GM12878 (cell line): ENCODE data around the gene RGS6. TPM values are rescaled to one million over a fixed set of nuclear protein-coding genes. Genes with fewer than 3 reads are reported as not detected.

Experiments used
- ATAC-seq: fragments of 200-7000 bp; cut with Tn5 transposase; 3 replicates; pipeline ENCODE4 v1.9.1; 2020; ENCODE audit warnings: mild to moderate bottlenecking, moderate library complexity
- BruUV-seq: library from RNA; stranded (reverse); fragments of 400-500 nt; replicated peaks from 2 replicates; lab custom pipeline; 2021; lab: Mats Ljungman, UMichigan
- CTCF ChIA-PET: fragments of 300-600 bp; sonication (Branson Sonifier 250); formaldehyde crosslinking; extraction: SDS; loops from one replicate; lab custom pipeline; 2021; ENCODE audit warnings: inconsistent platforms; lab: Yijun Ruan, JAX
- POLR2A ChIA-PET: fragments of 350-600 bp; formaldehyde crosslinking; extraction: SDS; loops from one replicate; lab custom pipeline; 2021; ENCODE audit warnings: inconsistent platforms; lab: Charles Lee
- RAD21 ChIA-PET: fragments of 300-600 bp; sonication (Branson Sonifier 250); formaldehyde crosslinking; loops from one replicate; lab custom pipeline; 2023; ENCODE audit warnings: antibody characterized with exemption; ENCODE audit not compliant: unreplicated experiment; lab: Charles Lee
- SMC1A ChIA-PET: fragments of 300-600 bp; sonication (Branson Sonifier 250); formaldehyde crosslinking; loops from one replicate; lab custom pipeline; 2023; ENCODE audit not compliant: unreplicated experiment, uncharacterized antibody; lab: Charles Lee
- DNase-seq: peaks from one replicate; pipeline ENCODE4 v3.0.0-alpha.2; 2011; ENCODE audit warnings: low read depth, low spot score
- FAIRE-seq: peaks from 3 replicates; lab custom pipeline; 2011; peaks lifted over from hg19 to GRCh38; lab: Jason Lieb, UNC
- H2AFZ ChIP-seq: 2 replicates; pipeline ENCODE4 v1.6.0; 2011; ENCODE audit warnings: low read depth, low read length, control low read depth; ENCODE audit not compliant: control insufficient read depth
- H3K27ac ChIP-seq: 2 replicates; pipeline ENCODE4 v1.5.1; 2011; ENCODE audit warnings: control low read depth; ENCODE audit not compliant: control insufficient read depth, insufficient read depth
- H3K27me3 ChIP-seq, 2 experiments: replicated peaks in 1 of 2; 2 replicates each; pipeline versions ENCODE4 v1.6.0 to v1.6.1; 2011; ENCODE audit warnings: low read length in 1 of 2; ENCODE audit not compliant: control insufficient read depth in 2 of 2, insufficient read depth in 2 of 2
- H3K36me3 ChIP-seq, 2 experiments: 2 replicates each; pipeline ENCODE4 v1.5.1; 2011; ENCODE audit warnings: low read length in 1 of 2; ENCODE audit not compliant: control insufficient read depth in 2 of 2, insufficient read depth in 2 of 2
- H3K4me1 ChIP-seq: 2 replicates; pipeline ENCODE4 v1.6.1; 2011; ENCODE audit warnings: mild to moderate bottlenecking, low read length, moderate library complexity, mixed read lengths; ENCODE audit not compliant: control insufficient read depth, insufficient read depth
- H3K4me2 ChIP-seq: 2 replicates; pipeline ENCODE4 v1.6.0; 2011; ENCODE audit warnings: control low read depth; ENCODE audit not compliant: control insufficient read depth, insufficient read depth
- H3K4me3 ChIP-seq: fragments of 200-600 bp; sonication (generic); 2 replicates; pipeline ENCODE4 v1.5.1; 2016
- H3K79me2 ChIP-seq: 2 replicates; pipeline ENCODE4 v1.6.0; 2011; ENCODE audit warnings: low read length; ENCODE audit not compliant: control insufficient read depth, insufficient read depth
- H3K9ac ChIP-seq: 2 replicates; pipeline ENCODE4 v1.8.0; 2011; ENCODE audit warnings: low read length, control low read depth, mixed read lengths; ENCODE audit not compliant: control insufficient read depth, insufficient read depth
- H3K9me3 ChIP-seq: replicated peaks from 3 replicates; pipeline ENCODE4 v1.5.1; 2011; ENCODE audit warnings: mild to moderate bottlenecking, low read length; ENCODE audit not compliant: control insufficient read depth, insufficient read depth
- H4K20me1 ChIP-seq: 2 replicates; pipeline ENCODE4 v1.6.0; 2011; ENCODE audit not compliant: control insufficient read depth, insufficient read depth
- BHLHE40 ChIP-seq, 2 experiments: fragments of 450-650 bp in 1 of 2; IDR thresholded peaks; 2 replicates each; pipeline ENCODE4 v1.6.1; 2011 to 2017; ENCODE audit warnings: low read depth in 2 of 2, borderline replicate concordance in 1 of 2, improper control_type of control experiment in 1 of 2, low read length in 1 of 2, mild to moderate bottlenecking in 1 of 2
- CEBPB ChIP-seq, 2 experiments: fragments of 150-350 bp in 1 of 2; IDR thresholded peaks; 2 replicates each; pipeline ENCODE4 v1.6.1; 2012 to 2014; ENCODE audit warnings: low read depth in 2 of 2, low read length in 2 of 2, borderline replicate concordance in 1 of 2, inconsistent platforms in 1 of 2
- CREM ChIP-seq: IDR thresholded peaks from 2 replicates; pipeline ENCODE4 v1.6.1; 2014; ENCODE audit warnings: antibody characterized with exemption, low read depth
- EED ChIP-seq: sonication (generic); IDR thresholded peaks from 2 replicates; pipeline ENCODE4 v1.6.1; 2016; ENCODE audit warnings: antibody characterized with exemption, low read depth
- ESRRA ChIP-seq: IDR thresholded peaks from 2 replicates; pipeline ENCODE4 v1.6.1; 2012; ENCODE audit warnings: mild to moderate bottlenecking, low read length, improper control_type of control experiment
- EZH2 ChIP-seq: IDR thresholded peaks from 2 replicates; pipeline ENCODE4 v1.6.1; 2012; ENCODE audit warnings: low read depth, mild to moderate bottlenecking, control low read depth, inconsistent platforms, low read length, borderline replicate concordance; ENCODE audit not compliant: control insufficient read depth
- FOS ChIP-seq: IDR thresholded peaks from 3 replicates; pipeline ENCODE4 v1.6.1; 2011; ENCODE audit warnings: borderline replicate concordance; ENCODE audit not compliant: insufficient read length; ENCODE audit errors: extremely low read depth
- GABPA ChIP-seq: IDR thresholded peaks from 2 replicates; pipeline ENCODE4 v1.6.1; 2014; ENCODE audit warnings: antibody characterized with exemption, low read depth, mild to moderate bottlenecking, inconsistent platforms
- LARP7 ChIP-seq: fragments of 450-650 bp; IDR thresholded peaks from 2 replicates; pipeline ENCODE4 v1.6.1; 2017; ENCODE audit warnings: mild to moderate bottlenecking
- MEF2A ChIP-seq: IDR thresholded peaks from 2 replicates; pipeline ENCODE4 v1.6.1; 2011; ENCODE audit warnings: low read depth, mild to moderate bottlenecking, low read length, moderate library complexity; ENCODE audit not compliant: insufficient read depth
- MXI1 ChIP-seq: fragments of 150-350 bp; IDR thresholded peaks from 2 replicates; pipeline ENCODE4 v1.6.1; 2011; ENCODE audit warnings: low read depth, mild to moderate bottlenecking, inconsistent platforms, low read length, improper control_type of control experiment
- NFYA ChIP-seq: IDR thresholded peaks from 2 replicates; pipeline ENCODE4 v1.6.1; 2011; ENCODE audit warnings: low read depth, mild to moderate bottlenecking, low read length, improper control_type of control experiment, borderline replicate concordance
- NR2F1 ChIP-seq: fragments of 450-650 bp; conservative IDR thresholded peaks from 2 replicates; pipeline ENCODE4 v1.6.1; 2017; ENCODE audit warnings: mild to moderate bottlenecking
- PAX5 ChIP-seq: IDR thresholded peaks from 2 replicates; pipeline ENCODE4 v1.6.1; 2011; ENCODE audit warnings: low read depth, low read length, borderline replicate concordance
- PKNOX1 ChIP-seq: fragments of 450-650 bp; IDR thresholded peaks from 2 replicates; pipeline ENCODE4 v1.6.1; 2016; ENCODE audit warnings: mild to moderate bottlenecking
- RB1 ChIP-seq: fragments of 450-650 bp; formaldehyde crosslinking; IDR thresholded peaks from 2 replicates; pipeline ENCODE4 v1.6.1; 2017; ENCODE audit warnings: mild to moderate bottlenecking, borderline replicate concordance
- SRF ChIP-seq, 2 experiments: IDR thresholded peaks; 2 replicates each; pipeline ENCODE4 v1.6.1; 2011; ENCODE audit warnings: low read depth in 2 of 2, low read length in 2 of 2, mild to moderate bottlenecking in 1 of 2, moderate library complexity in 1 of 2
- SUZ12 ChIP-seq: fragments of 200-600 bp; sonication (generic); IDR thresholded peaks from one replicate; pipeline ENCODE4 v1.6.1; 2018; ENCODE audit warnings: antibody characterized with exemption, mild to moderate bottlenecking; ENCODE audit not compliant: unreplicated experiment
- ZBTB33 ChIP-seq: fragments of 450-650 bp; IDR thresholded peaks from 2 replicates; pipeline ENCODE4 v1.6.1; 2017; ENCODE audit warnings: mild to moderate bottlenecking
- ZNF274 ChIP-seq: IDR thresholded peaks from one replicate; pipeline ENCODE4 v1.8.0; 2011; ENCODE audit not compliant: insufficient read length, insufficient read depth
- WGBS: methylation state at CpG from one replicate; pipeline ENCODE4 v1.1.6; 2016; ENCODE audit warnings: low lambda C conversion rate; ENCODE audit not compliant: insufficient replicate concordance, insufficient coverage; ENCODE audit errors: missing lambda C conversion rate; 5-methylcytosine and 5-hydroxymethylcytosine counted together
- in situ Hi-C: fragments of 300-500 bp; cut with MboI; formaldehyde crosslinking; loops from 9 replicates; pipeline ENCODE4 v1.14.3; 2018; ENCODE audit warnings: mixed read lengths
- intact Hi-C: fragments of 100-400 bp; cut with micrococcal nuclease; formaldehyde crosslinking; loops from one replicate; pipeline ENCODE4 v1.14.2; 2022; ENCODE audit not compliant: unreplicated experiment
- polyA plus RNA-seq, 11 experiments: library from polyadenylated mRNA; depleted of rRNA in 4 of 11; unstranded in 6 of 11; stranded (reverse) in 5 of 11; fragments of >200 nt; fragmentation: Nextera tagmentation in 4 of 11; fragmentation: Illumina TruSeq in 1 of 11; extraction: Ambion mirVana in 4 of 11; extraction: Trizol in 1 of 11; gene quantifications; 1 replicate in 1 of 11; 2 replicates in 10 of 11; pipeline versions ENCODE4 v1.2.1 to v1.2.3, GENCODE V29; 2011 to 2016; ENCODE audit warnings: inconsistent platforms in 2 of 11, missing spikeins in 2 of 11, low read depth in 1 of 11
- total RNA-seq, 4 experiments: library from RNA; depleted of rRNA in 3 of 4; stranded (reverse); fragments of >200 nt in 3 of 4; fragmentation: Illumina TruSeq in 1 of 4; extraction: Trizol in 1 of 4; gene quantifications; 2 replicates each; pipeline versions ENCODE4 v1.2.1 to v1.2.3, GENCODE V29; 2013 to 2021
- TF ChIP-seq, protein P1 (sequence below): fragments of 450-650 bp; IDR thresholded peaks from 2 replicates; pipeline ENCODE4 v1.6.1; 2014; ENCODE audit warnings: mild to moderate bottlenecking

Gene RGS6
- total and polyA plus RNA-seq, 10 of the 15 experiments (the other 5 are each of a cell fraction or from before 2014, with no cell fraction given) = 3.9 to 18.1 (median 12.4) TPM

- peaks cover 27% of the 10 kb centered on the region for H3K4me1 ChIP-seq
- BruUV-seq = no TSS peak
- ChIA-PET POLR2A (interaction anchor here (1.0 to 1.3 kb wide), 2 partner anchors 31 to 33 kb away, joined by 4 to 5 read pairs; no protein-coding TSS in a partner anchor), RAD21 (interaction anchor here (0.7 to 1.5 kb wide), 5 partner anchors 9 to 509 kb away, joined by 3 to 5 read pairs (median 3); no protein-coding TSS in a partner anchor), SMC1A (interaction anchor here (0.8 to 8.7 kb wide), 8 partner anchors 9 to 70 kb away, joined by 3 to 91 read pairs (median 4); no protein-coding TSS in a partner anchor), CTCF (interaction anchor here (1.2 to 2.9 kb wide), 3 partner anchors 23 to 70 kb away, joined by 3 to 9 read pairs (median 6); no protein-coding TSS in a partner anchor)
- peak overlapping the region; percentile 30; the same call in 1 of the 2 replicates for H3K9ac ChIP-seq
- no peaks in the 10 kb centered on the region for H3K27me3 ChIP-seq
- no peak overlapping the region for H3K4me3 ChIP-seq
- under 1% methylated on average over 7 of the region's 8 CpGs for WGBS
- H3K79me2 ChIP-seq = no peaks in the 10 kb centered on the region
- peak overlapping the region; percentile 71 for H3K4me2 ChIP-seq
- H3K27ac ChIP-seq = peak overlapping the region; percentile 31; the same call in 1 of the 2 replicates
- peak overlapping the region; percentile 87 for H2AFZ ChIP-seq
- FAIRE-seq (no peak), DNase-seq (peak; percentile 28), ATAC-seq (peak; percentile 66)
- H4K20me1 ChIP-seq = no peaks in the 10 kb centered on the region
- no peaks in the 10 kb centered on the region for H3K9me3 ChIP-seq
- intact Hi-C loops = no loop called here
- in situ Hi-C loops = no loop called here
- H3K36me3 ChIP-seq = no peaks in the 10 kb centered on the region
- TF ChIP-seq PAX5 = 0 out of 2 replicates have a peak, but pooled peaks have one; percentile 11
- TF ChIP-seq MEF2A = no peak
- TF ChIP-seq RB1 = no peak
- TF ChIP-seq EED = peak; percentile 26; the same call in 1 of the 2 replicates
- TF ChIP-seq LARP7 = no peak
- TF ChIP-seq SUZ12 = no peak
- TF ChIP-seq FOS = no peak
- no peak for TF ChIP-seq EZH2
- TF ChIP-seq SRF (IDR thresholded peaks at IDR 0.05; ENCODE audit: low read depth in 2 of 2, low read length in 2 of 2) = 0 out of 4 replicates have a peak, but pooled peaks of 1 of the 2 experiments have one; percentile 25
- peak; percentile 35 to 42; a peak in 2 of 4 replicates for TF ChIP-seq BHLHE40 (IDR thresholded peaks at IDR 0.05; ENCODE audit: borderline replicate concordance in 1 of 2, low read depth in 2 of 2, low read length in 1 of 2)
- TF ChIP-seq, protein P1, sequence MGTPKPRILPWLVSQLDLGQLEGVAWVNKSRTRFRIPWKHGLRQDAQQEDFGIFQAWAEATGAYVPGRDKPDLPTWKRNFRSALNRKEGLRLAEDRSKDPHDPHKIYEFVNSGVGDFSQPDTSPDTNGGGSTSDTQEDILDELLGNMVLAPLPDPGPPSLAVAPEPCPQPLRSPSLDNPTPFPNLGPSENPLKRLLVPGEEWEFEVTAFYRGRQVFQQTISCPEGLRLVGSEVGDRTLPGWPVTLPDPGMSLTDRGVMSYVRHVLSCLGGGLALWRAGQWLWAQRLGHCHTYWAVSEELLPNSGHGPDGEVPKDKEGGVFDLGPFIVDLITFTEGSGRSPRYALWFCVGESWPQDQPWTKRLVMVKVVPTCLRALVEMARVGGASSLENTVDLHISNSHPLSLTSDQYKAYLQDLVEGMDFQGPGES = no peak
- TF ChIP-seq CREM = peak; percentile 46; the same call in 1 of the 2 replicates
- peak; percentile 35; the same call in 1 of the 2 replicates for TF ChIP-seq NR2F1
- TF ChIP-seq ZBTB33 = no peak
- no peak for TF ChIP-seq ESRRA
- no peak for TF ChIP-seq ZNF274
- TF ChIP-seq PKNOX1 = peak; percentile 74
- no peak for TF ChIP-seq GABPA
- TF ChIP-seq NFYA = no peak
- TF ChIP-seq MXI1 = no peak
- TF ChIP-seq CEBPB (IDR thresholded peaks at IDR 0.05; ENCODE audit: borderline replicate concordance in 1 of 2, low read depth in 2 of 2, low read length in 2 of 2) = no peak
Observed at GRCh38 chr14:72443991-72444441, 511.8 kb downstream of the RGS6 start.
